ENCODE measurements around the gene RIPK3.

GRCh38 chr14:24370748-24371147 is 31.0 kb upstream of the RIPK3 start:
- TF ChIP-seq MYC (IDR thresholded peaks at IDR 0.05; ENCODE audit: borderline replicate concordance, low read length) (no peak), CEBPB (IDR thresholded peaks at IDR 0.05) (no peak), CTCF (IDR thresholded peaks at IDR 0.05) (no peak), ESRRA (IDR thresholded peaks at IDR 0.05; ENCODE audit: borderline replicate concordance, low read length) (no peak), MAX (IDR thresholded peaks at IDR 0.05) (no peak), HDAC2 (IDR thresholded peaks at IDR 0.05) (no peak), RAD21 (conservative IDR thresholded peaks at IDR 0.05 in 1 of 2, IDR thresholded peaks at IDR 0.05 in 1 of 2) (no peak), PHF8 (IDR thresholded peaks at IDR 0.05; ENCODE audit: borderline replicate concordance, low read depth) (no peak), CHD2 (IDR thresholded peaks at IDR 0.05; ENCODE audit: low read length, partially characterized antibody) (no peak), USF2 (IDR thresholded peaks at IDR 0.05) (no peak)
